ENCODE data around the gene SCTR.
A peak's percentile ranks its signal among the peaks of the same experiment; 100 is the strongest.

Gene SCTR

GRCh38 chr2:119472749-119473148, 51.5 kb downstream of the SCTR start:
- no peak for DNase-seq

- DNase-seq, result no peak
Observed at GRCh38 chr2:119469661-119470297, 54.5 kb downstream of the SCTR start.

GRCh38 chr2:119469131-119469530, 55.2 kb downstream of the SCTR start:
- DNase-seq, result no peak

GRCh38 chr2:119468154-119468955, 55.9 kb downstream of the SCTR start:
- no peak for DNase-seq

GRCh38 chr2:119466373-119466772, 57.9 kb downstream of the SCTR start:
- DNase-seq, result no peak

GRCh38 chr2:119465687-119466086, 58.6 kb downstream of the SCTR start:
- no peak for DNase-seq

GRCh38 chr2:119464981-119465380, 59.3 kb downstream of the SCTR start:
- no peak for DNase-seq

- DNase-seq, result no peak
Observed at GRCh38 chr2:119463990-119464389, 60.3 kb downstream of the SCTR start.

- DNase-seq, result peak; percentile 42
Observed at GRCh38 chr2:119463136-119463535, 61.1 kb downstream of the SCTR start.

- DNase-seq, result no peak
Observed at GRCh38 chr2:119462574-119462973, 61.7 kb downstream of the SCTR start.

GRCh38 chr2:119461811-119462210, 62.5 kb downstream of the SCTR start:
- DNase-seq, result no peak

- DNase-seq, result no peak
Observed at GRCh38 chr2:119460076-119460475, 64.2 kb downstream of the SCTR start.

GRCh38 chr2:119455066-119455718, 69.1 kb downstream of the SCTR start:
- DNase-seq, result no peak

- DNase-seq, result no peak
Observed at GRCh38 chr2:119453972-119454593, 70.2 kb downstream of the SCTR start.

- no peak for DNase-seq
Observed at GRCh38 chr2:119451336-119452050, 72.8 kb downstream of the SCTR start.

GRCh38 chr2:119449521-119449920, 74.8 kb downstream of the SCTR start:
- DNase-seq, result no peak

GRCh38 chr2:119448427-119449141, 75.7 kb downstream of the SCTR start:
- no peak for DNase-seq

- no peak for DNase-seq
Observed at GRCh38 chr2:119446037-119446436, 78.2 kb downstream of the SCTR start.

GRCh38 chr2:119442850-119443249, 81.4 kb downstream of the SCTR start:
- DNase-seq, result no peak

GRCh38 chr2:119442226-119442619, 82.1 kb downstream of the SCTR start:
- no peak for DNase-seq

- no peak for DNase-seq
Observed at GRCh38 chr2:119441376-119442225, 82.7 kb downstream of the SCTR start.
